Stimulated activated CD8-positive, alpha-beta memory T cell treated with anti-CD3 and anti-CD28 coated beads, Interleukin-15, amount 100 ng/mL, for 1 hour (primary cell): Measurements from ENCODE around the gene GNB1L.

Experiments used
- DNase-seq: peaks from one replicate; pipeline ENCODE4 v3.0.0-alpha.2; 2020; ENCODE audit warnings: low read depth

Gene GNB1L

DNA sequence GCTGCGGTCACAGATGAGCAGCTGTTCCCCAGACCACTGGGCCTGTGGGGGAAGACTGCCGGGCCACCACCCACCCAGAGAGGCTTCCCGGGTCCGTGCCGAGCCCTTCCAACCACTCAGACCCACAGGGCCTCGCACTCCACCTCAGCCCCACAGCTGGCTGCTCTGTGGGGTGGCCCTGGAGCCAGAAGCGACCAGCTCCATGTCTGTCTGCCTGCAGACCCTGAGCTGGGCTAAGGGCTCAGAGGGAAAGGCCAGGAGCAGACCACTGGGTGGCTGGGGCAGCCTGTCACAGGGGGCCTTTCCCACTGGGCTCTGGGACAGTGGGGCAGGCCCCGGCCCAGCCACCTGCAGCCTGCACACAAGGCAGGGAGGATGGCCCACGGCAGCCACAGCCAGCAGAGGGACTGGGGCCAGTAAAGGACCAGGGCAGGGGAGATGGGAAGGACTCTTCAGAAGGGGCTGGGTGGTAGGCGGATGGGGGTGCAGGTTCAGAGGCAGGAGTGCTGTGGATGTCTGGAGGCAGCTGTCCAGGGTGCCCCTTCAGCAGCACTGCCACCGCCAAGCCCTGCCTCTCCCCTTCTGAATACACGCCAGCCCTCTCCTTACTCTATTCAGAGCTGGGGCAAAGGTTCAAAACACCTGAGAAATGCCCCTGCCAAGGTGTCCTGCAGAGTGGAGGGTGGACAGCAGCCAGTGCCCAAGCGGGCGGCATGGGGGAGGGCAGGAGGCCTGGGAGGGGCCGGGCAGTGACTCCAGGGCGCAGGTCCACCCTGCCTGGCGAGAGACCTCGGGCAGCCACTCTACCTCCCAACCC lies 32.2 kb downstream of the GNB1L start:
- DNase-seq = no peak

DNA sequence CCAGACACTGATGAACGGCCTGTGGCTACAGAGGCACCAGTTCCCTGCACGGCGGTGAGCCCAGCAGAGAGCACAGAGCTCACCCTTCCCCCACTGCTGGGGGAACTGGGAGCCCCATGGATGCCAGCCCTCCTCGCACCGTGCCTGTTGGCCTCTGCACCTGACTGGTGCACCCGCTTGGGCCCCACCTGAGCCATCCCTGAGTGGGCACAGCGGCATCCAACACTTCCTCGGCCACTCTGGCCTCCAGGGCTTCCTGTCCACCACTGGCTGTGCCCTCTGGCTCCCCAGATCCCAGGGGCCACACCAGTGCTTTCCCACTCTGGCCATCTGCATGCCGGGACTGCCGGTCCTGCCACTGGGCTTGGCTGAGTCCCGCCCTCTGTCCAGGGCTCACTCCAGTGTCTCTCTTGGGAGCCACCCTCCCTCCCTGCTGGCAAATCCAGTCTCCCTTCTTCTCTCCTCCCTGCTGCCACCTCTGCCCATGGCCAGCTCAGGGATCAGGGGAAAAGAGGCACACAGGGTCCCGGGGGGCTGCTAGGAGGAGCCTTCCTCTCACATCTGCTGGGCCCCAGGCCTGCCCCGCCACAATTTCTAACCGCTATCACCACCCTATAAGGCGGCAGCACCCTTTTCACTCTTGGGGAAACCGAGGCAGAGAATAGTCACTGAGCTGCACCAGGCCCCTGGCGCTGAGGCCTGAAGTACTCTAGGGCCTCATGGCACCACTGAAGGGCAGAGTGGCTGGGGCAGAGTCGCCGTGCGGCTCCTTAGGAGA lies 33.0 kb downstream of the GNB1L start:
- no peak for DNase-seq

DNA sequence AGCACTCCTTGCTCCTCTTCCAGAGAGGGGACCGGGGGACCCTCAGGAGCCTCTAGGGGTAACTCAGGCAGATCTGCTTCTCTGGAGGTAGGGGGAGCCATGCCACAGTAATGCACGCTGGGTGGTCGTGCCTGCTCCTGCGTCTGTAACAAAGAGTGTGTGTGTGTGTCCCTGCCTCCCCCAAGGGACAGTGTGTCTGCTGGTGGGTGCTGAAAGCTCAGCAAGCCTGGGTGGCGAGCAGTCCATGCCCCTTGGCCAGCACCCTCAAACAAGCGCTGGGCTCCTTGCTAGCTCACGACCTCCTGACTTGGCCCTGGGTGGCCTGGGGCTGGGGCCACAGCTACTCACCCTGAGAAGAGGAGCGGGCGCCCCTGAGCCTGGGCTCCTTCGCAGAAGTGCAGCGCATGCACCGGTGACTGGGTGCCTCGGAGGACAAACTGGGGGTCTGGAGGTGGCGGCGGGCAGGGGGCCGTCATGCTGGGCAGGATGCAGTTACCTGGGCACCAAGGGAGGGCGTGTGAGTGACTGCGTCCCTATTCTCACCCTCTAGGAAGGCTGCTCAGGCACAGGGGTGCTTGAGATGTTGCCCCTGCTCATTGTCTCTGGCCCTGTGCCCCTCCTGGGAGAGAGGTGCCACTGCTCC lies 33.7 kb downstream of the GNB1L start:
- DNase-seq = no peak

DNA sequence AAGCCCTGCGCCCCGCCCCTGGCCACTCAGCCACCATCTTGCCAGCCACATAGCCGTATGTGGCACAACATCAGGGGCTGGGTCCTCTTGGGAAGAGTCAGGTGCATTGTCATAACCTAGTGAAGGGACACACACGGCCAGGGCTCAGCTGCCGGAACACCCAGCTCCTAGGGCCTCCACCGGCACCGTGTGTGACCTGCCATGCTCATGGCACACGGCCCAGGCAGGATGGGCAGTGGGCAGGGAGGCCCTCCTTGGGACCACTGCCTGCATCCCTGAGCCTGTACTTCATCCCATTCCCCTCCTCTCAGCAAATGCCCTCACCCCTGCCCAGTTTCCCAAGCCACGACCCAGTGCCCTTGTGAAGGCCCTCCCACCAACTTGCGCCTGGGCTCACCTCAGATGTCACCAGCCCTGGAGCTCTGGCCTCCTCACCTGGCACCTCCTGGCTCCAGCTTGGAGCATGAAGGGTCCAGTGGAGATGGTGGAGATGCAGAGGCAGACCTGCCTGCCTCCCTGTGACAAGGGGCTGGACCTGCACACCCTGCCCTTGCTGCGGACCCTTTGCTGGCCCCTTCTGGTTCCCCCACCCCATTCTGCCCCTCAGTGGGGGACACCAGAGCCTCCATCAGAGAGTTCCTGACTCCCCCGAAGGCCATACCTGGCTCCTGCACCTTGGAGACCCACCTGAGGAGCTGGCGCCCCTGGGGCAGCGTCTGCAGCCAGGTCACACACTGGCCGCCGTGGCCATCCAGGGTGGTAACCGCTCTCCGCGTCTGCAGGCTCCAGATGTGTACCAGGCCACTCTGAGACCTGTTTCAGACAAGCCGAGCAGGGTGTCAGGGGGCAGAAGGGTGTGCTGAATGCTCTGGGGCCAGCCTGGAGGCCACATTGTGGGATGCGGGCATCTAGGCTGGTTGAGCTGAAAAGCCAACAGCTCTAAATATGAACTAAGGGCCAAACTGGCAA lies 34.5 kb downstream of the GNB1L start:
- no peak for DNase-seq

DNA sequence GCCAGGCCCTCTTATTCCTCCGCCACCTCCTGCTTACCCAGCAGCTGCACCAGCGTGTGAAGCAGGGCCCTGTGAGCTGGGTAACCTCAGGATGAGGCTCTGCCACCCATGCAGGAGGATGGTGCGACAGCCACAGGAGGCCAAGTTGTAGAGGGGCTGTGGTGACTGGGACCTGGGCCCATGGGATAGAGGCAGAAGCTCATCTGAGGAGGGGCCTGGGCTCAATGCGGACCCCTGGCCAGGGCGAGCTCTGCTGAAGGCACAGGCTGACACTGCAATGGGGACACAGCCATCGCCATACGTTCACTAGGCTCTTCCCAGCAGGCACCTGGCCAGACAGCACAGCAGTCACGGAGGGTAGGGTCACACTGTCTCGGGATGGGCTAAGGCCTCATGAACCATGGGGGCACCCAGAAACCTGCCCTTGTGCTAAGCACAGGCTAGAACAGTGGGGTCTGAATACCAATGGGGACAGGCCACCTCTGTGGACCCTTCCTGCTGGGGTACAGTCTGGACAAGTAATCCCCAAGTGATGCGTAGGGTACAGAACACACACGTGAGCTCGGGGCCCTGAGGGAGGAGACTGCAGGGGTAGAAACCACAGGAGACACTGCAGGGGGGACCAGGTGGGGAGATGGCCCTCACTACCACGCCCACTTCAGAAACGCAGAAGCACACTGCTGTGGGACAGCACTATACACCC lies 35.3 kb downstream of the GNB1L start:
- DNase-seq = no peak

DNA sequence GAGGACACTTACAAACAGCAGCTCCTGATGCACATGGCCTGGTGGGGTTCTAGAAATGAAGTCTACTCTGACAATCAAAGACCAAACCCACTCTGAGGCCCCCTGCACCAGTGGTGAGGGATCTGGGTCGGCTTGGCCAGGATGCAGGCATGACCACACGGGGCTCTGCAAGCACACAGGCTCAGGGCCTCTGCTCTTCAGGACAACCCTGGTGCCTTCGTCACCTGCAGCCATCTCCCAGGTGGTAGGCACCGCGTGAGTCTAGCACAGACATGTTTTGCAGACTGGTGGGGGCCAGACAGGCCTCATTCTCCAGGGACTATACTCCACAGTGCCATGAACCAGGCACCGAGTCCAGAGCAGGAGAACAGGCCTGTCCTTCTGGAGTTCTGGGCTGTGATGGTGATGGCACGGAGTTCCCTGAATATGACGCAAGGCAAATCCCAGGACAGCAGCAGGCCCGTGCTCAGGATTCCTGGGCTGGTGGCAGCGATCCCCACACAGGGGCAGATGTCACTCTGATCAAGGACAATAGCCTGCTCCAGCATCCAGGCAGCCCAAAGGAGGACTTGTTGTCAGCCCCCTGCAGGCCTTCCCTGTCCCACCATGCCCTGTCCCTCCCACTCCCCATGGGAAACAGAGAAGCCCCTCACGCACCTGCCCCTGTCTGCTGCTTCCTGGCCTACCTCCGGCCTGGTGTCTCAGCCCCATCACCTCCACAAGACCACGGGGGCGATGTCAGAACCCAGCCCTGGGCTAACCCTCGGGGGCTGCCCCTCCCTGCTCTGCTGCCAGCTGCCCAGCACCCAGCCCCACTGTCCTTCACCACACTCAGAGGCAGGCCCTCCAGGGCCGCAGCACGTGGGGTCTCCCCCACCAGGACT lies 36.1 kb downstream of the GNB1L start:
- no peak for DNase-seq

DNA sequence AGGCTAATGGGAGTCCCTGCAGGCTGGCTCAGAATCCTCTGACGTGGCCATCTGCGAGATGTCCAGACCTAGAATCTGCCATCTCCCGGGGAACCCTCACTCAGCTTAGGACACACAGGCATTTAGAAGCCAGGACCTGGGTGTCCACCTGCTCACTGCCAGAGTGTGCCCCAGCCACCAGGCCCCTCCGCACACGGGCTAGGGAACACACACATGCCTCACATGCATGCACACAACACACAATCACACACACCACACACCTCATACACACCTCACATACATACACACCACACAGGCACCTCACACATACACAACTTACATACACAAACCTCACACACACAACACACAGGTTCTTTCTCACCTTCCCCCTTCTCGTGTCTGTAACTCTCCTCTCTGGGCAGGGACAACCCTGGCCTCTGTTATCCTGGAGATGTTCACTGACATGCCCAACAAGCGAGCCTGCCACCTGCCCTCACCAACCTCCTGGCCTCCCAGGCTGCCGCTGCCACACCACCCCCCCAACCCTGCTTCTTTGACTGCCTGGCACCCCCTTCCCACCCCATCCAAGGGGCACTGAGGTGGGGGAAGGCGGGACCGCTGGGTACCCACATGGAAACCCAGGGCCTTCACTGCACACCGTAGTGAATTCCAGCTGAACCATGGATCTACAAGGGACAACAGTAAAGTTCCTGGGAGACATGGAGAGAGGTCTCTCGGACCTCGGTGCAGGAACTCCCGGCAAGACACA lies 38.1 kb downstream of the GNB1L start:
- no peak for DNase-seq

DNA sequence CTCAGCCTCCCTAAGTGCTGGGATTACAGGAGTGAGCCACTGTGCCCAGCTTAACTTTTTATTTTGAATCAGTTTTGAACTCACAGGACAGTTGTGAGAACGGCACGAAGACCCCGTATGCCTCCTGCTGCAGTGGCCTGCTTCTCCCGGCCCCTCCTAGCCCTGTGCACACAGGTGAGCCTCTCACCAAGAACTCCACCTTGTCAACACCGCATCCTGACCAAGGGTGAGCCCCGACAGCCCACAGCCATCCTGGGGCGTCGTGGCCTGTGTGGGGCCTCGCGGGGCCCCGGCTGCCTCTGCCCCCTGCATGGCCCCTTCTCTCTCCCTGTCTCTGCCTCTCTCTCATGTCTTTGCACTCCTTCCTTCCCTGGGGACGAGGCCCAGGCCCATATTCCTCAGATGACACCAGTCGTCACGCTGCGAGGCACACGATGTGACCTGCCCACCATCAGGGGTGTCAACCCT lies 38.8 kb downstream of the GNB1L start:
- no peak for DNase-seq

DNA sequence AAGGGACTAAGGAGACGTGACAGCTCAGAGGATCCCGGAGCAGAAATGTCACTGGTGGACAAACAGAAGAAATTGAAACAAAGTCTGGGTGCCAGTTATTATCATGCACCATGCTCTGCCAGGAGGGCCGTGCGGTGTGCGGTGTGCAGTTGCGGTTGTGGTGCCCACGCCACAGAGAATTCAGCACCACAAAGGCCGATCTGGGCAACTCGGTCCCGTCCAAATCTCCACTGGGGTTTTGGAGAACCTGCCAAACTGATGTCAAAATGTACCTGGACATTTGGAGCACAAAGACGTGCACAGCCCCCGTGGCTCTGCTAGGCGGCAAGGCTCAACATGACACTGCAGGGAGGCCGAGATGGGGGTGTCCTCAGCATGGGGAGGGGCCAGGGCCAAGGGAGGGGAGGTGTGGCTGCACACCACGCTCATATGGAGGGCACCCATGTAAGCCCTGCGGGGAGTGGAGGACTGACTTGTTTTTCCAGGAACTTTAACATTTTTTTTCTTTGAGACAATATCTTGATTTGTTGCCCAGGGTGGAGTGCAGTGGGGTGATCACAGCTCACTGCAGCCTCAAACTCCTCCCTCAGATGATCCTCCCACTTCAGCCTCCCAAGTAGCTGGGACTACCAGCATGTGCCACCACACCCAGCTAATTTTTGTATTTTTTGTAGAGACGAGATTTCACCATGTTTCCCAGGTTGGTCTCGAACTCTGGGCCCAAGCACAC lies 39.4 kb downstream of the GNB1L start:
- DNase-seq = no peak

DNA sequence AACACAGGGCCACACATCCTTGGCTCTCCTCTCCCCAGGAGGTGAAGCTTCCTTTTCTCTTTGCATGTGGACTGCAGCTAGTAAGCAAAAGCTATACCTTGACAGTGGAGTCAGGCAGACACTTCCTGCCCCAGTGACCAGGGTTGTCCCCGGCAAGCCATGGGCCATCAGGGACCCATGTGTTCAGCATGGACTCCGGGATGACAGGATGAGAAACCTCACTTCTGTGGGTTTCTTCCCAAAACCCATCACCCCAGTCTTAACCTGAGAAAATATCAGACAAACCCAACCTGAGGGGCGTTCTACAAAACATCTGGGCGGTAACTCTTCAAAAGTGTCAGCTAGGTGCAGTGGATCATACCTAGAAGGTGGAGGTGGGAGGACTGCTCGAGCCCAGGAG lies 40.2 kb downstream of the GNB1L start:
- DNase-seq = no peak

DNA sequence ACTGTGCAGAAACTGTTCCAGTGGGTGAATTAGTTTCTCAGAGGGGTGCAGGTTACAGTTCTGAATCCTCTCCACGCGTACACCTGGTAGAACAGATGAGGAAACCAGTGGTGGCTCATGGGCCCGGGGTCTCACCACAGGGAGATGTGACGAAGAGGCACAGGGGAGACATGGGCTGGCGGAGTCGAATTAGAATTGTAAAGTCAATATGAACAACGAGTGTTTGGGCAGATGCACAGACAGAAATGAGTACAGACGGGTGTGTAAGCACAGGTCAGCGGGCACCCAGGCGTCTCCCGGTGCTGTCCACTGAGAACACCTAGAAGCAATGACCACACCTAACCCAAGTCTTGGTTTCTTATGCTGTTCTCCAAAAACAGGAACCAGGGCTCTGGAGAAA lies 41.8 kb downstream of the GNB1L start:
- DNase-seq = no peak

DNA sequence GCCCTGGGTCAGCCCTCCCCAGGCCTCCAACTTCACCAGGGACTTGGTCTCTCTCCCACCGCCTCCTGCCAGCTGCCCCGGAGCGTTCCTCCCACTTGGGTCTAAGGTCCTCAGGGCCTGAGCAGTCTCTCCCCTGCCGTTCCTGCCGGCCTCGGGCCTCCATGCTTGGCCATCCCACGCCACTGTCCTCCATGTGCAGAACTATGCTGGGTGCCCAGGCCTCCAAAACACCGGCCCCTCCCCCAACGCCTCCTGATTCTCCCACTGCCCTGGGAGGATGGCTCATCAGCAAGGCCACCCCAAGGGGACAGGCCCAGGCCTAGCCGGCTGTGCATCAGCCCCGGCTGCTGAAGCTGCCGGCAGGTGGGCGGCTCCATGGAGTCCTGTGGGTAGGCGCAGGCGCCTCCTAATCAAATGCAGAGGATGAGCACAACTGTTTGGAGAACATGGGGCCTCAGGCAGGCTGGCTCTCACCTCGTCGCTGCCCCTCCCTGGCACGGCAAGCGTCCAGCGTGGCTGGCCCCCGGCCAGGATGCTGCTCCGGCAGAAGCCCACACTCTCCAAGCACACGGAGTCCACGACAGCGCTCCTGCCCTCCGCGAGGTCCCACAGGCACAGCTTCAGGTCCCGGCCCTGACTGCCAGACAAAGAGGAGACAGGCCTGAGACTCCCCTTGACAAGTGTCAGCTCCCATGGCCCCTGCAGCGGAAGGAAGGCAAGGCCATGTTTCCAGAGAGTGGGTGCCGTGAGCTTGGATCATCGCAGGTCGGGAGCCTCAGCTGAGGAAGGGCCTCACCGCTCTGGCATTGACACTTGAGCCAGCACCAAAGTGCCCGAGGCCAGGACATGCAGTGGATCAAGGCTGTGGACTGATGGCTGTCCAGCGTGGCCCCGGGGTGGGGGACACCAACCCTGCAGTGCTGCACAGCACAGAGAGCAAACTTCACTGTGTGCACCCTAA lies 42.6 kb downstream of the GNB1L start:
- no peak for DNase-seq

DNA sequence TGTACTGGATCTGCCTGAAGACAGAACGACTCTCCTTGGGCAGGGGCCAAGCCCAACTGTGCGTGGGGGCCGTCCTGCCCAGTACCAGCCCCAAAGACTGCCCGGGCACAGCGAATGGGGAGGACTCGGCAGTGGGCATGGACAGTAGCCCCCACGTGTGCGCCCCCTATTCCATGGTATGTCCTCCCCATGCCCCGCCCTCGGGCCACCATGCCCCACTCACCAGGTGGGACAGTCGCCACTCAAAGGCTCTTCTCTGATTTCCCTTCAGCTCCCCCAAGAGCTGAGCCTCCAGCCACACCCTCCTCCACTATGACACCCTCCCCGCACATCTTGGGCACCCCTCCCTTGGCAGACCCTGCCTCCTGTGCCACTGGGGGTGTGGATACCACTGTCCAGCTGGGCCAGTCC lies 43.5 kb downstream of the GNB1L start:
- no peak for DNase-seq

DNA sequence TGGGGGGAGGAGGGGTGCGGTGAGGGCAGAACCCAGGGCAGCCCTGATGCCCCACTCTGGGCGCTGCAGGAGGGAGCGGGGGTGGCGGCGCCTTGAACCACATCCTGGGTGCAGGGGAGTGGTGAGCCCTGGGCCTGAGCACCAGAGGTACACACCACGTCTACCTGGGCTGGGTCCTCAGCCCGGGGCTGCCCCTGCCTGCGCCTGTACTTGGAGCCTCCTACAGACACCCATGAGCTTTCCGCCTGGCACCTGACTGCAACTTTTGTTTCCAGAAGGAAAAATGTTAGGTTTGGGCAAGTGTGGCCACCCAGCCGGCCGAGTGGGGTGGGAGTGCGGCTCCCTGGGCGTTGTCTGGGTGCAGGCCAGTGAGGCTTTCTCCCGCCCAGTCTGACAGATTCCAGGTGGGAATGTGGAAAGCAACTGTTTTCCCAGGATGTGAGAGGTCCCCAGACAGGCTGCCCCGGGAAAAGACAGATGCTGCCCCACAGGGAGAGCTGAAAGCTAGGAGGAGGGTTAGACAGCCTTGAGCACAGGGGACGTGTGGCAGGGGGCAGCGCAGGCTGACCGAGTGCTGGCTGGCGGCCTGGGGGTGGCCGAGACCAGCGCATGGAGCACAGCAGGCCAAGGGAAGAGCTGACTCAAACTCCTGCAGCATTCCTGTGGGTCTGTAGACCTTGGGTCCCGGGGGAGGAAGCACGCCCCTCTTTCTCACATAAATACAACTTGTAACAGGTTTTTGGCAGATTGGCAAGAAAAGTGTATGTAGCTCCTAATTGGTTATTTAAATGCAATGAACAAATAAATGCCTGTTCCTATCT lies 44.1 kb downstream of the GNB1L start:
- no peak for DNase-seq

DNA sequence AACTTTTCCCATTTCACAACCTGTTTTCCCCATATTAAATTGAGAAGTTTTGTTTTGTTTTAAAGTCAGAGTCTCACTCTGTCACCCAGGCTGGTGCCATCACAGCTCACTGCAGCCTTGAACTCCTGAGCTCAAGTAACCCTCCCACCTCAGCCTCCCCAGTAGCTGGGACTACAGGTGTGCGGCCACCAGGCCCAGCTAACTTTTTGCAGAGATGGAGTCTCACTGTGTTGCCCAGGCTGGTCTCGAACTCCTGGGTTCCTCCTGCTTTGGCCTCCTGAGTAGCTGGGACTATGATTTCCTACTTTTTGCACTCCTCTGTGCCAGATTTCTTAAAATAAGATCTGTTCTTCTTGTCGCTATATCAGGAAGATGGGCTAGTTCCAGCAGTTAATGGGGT lies 44.9 kb downstream of the GNB1L start:
- DNase-seq = no peak

DNA sequence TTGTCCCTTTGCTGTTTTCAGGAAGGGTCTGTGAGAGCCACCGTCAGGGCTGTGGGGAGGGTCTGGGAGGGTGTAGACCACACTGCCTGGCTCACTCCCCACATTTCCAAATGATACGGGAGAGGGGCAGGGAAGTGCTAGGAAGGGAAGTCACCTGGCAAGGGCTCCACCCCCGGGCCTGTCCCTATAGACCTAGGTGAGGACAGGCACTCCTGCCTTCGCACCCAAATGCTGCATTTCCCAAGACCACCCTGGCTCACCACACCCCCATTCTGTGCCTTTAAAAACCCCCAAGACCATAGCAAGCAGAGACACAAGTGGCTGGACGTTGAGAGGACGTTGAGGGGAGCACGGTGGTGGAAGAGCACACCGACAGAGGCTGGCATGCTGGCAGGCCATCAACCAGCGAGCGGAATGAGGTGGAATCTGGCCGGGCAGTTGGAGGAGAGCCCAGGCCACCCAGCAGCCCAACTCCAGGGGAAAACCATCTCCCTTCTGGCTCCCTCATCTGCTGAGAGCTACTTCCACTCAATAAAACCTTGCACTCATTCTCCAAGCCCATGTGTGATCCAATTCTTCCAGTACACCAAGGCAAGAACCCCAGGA lies 45.7 kb downstream of the GNB1L start:
- DNase-seq = no peak
